HG02571 (cell line): Measurements from ENCODE around the gene SAMD11.
"Not testable (repeated sequence)": the region's sequence is repeated elsewhere in the genome, so short reads cannot be mapped to it uniquely, and the experiment has no call there.

Experiments used
- ATAC-seq: cut with Tn5 transposase; IDR thresholded peaks from one replicate; pipeline ENCODE4 v1.9.1; 2021; ENCODE audit warnings: mild to moderate bottlenecking, moderate library complexity; ENCODE audit not compliant: unreplicated experiment

SAMD11 gene

DNA sequence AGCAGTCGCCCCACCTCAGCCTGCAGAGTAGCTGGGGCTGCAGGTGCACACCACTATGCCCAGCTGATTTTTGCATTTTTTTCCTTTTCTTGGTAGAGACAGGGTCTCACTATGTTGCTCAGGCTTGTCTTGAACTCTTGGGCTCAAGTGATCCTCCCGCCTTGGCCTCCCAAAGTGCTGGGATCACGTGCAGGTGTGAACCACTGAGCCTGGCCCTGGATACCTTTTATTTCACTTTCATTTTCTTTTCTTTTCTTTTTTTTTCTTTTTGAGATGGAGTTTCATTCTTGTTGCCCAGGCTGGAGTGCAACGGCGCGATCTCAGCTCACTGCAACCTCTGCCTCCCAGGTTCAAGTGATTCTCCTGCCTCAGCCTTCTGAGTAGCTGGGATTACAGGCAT lies 67.6 kb downstream of the SAMD11 start:
- ATAC-seq = not testable (repeated sequence)

DNA sequence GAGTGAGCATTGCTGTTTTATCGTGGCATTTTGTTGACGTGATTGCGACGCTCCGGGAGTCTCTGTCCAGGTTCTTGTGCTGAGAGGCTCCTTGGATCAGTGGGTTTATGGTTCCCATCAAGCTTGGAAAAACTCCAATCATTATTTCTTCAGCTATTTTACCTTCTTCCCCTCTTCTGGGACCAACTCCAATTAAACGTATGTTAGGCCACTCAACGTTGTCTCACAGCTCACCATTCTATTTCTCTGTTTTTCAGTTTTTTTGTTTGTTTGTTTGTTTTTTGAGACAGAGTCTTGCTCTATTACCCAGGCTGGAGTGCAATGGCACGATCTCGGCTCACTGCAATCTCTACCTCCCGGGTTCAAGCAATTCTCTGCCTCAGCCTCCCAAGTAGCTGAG lies 68.2 kb downstream of the SAMD11 start:
- no peak for ATAC-seq

DNA sequence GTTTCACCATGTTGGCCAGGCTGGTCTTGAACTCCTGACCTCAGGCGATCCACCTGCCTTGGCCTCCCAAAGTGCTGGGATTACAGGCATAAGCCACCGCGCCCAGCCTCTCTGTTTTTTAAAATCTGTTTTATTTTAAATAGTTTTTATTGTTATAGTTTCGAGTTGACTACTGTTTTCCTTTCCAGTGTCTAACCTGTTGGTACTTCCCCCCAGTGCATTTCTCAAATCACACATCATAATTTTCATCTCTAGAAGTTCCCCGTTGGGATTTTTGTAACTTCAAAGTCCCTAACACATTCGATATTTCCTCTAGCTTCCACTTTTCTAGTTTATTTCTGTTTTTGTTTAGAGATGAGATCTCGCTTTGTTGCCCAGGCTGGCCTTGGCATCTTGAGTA lies 68.6 kb downstream of the SAMD11 start:
- ATAC-seq = no peak

DNA sequence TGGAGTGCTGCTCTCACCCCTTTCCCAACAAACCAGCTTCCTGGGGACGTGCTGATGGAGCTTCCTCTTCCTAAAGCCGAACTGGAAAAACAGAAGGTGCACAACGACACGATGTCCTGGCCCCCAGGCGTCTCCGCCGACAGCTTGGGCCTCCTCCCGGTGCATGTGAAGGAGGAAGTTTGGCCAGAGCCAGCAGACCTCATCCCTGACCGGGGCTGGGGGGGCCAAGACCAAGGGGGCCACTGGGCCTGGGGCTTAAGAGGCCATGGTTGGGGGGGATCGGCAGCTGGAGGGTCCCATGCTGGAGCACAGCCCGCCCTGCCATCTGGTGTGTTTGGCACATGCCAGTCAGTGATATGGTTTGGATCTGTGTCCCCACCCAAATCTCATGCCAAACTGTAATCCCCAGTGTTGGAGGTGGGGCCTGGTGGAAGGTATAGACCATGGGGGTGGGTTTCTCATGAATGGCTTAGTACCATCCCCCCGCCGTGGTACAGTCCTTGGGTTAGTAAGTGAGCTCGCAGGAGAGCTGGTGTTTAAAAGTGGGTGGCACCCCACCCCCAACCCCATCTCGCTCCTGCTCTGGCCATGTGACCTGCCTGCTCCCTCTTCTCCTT lies 69.8 kb downstream of the SAMD11 start:
- no peak for ATAC-seq
